Measurements from ENCODE around the gene URB1. TPM values are rescaled to one million over a fixed set of nuclear protein-coding genes. Genes with fewer than 3 reads are reported as not detected.

URB1 gene
- total and polyA plus RNA-seq, 2 of the 8 experiments (the other 6 are each of a cell fraction or from before 2014, with no cell fraction given) = 8.1 to 28.9 TPM

DNA sequence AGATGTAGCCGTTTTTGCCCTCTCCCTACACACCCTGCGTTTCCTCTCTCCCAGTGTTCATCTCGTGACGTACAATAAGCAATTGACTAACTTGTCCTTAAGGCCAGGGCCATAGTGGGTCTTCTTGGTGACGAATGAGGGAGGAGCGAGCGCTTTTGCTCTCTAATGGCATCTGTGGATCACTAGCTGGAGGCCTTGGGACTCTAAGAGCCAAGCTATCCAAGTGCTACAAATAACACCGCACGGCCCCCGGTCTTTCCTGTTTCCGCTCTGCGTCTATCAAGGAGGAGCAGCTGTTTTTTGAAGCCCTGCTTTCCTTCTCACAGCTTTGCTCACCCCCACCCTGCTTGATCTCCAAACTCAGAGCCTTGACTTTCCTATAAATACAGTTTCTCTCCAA lies 44.9 kb upstream of the URB1 start (continued):
- TF ChIP-seq, protein P1, sequence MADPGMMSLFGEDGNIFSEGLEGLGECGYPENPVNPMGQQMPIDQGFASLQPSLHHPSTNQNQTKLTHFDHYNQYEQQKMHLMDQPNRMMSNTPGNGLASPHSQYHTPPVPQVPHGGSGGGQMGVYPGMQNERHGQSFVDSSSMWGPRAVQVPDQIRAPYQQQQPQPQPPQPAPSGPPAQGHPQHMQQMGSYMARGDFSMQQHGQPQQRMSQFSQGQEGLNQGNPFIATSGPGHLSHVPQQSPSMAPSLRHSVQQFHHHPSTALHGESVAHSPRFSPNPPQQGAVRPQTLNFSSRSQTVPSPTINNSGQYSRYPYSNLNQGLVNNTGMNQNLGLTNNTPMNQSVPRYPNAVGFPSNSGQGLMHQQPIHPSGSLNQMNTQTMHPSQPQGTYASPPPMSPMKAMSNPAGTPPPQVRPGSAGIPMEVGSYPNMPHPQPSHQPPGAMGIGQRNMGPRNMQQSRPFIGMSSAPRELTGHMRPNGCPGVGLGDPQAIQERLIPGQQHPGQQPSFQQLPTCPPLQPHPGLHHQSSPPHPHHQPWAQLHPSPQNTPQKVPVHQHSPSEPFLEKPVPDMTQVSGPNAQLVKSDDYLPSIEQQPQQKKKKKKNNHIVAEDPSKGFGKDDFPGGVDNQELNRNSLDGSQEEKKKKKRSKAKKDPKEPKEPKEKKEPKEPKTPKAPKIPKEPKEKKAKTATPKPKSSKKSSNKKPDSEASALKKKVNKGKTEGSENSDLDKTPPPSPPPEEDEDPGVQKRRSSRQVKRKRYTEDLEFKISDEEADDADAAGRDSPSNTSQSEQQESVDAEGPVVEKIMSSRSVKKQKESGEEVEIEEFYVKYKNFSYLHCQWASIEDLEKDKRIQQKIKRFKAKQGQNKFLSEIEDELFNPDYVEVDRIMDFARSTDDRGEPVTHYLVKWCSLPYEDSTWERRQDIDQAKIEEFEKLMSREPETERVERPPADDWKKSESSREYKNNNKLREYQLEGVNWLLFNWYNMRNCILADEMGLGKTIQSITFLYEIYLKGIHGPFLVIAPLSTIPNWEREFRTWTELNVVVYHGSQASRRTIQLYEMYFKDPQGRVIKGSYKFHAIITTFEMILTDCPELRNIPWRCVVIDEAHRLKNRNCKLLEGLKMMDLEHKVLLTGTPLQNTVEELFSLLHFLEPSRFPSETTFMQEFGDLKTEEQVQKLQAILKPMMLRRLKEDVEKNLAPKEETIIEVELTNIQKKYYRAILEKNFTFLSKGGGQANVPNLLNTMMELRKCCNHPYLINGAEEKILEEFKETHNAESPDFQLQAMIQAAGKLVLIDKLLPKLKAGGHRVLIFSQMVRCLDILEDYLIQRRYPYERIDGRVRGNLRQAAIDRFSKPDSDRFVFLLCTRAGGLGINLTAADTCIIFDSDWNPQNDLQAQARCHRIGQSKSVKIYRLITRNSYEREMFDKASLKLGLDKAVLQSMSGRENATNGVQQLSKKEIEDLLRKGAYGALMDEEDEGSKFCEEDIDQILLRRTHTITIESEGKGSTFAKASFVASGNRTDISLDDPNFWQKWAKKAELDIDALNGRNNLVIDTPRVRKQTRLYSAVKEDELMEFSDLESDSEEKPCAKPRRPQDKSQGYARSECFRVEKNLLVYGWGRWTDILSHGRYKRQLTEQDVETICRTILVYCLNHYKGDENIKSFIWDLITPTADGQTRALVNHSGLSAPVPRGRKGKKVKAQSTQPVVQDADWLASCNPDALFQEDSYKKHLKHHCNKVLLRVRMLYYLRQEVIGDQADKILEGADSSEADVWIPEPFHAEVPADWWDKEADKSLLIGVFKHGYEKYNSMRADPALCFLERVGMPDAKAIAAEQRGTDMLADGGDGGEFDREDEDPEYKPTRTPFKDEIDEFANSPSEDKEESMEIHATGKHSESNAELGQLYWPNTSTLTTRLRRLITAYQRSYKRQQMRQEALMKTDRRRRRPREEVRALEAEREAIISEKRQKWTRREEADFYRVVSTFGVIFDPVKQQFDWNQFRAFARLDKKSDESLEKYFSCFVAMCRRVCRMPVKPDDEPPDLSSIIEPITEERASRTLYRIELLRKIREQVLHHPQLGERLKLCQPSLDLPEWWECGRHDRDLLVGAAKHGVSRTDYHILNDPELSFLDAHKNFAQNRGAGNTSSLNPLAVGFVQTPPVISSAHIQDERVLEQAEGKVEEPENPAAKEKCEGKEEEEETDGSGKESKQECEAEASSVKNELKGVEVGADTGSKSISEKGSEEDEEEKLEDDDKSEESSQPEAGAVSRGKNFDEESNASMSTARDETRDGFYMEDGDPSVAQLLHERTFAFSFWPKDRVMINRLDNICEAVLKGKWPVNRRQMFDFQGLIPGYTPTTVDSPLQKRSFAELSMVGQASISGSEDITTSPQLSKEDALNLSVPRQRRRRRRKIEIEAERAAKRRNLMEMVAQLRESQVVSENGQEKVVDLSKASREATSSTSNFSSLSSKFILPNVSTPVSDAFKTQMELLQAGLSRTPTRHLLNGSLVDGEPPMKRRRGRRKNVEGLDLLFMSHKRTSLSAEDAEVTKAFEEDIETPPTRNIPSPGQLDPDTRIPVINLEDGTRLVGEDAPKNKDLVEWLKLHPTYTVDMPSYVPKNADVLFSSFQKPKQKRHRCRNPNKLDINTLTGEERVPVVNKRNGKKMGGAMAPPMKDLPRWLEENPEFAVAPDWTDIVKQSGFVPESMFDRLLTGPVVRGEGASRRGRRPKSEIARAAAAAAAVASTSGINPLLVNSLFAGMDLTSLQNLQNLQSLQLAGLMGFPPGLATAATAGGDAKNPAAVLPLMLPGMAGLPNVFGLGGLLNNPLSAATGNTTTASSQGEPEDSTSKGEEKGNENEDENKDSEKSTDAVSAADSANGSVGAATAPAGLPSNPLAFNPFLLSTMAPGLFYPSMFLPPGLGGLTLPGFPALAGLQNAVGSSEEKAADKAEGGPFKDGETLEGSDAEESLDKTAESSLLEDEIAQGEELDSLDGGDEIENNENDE (IDR thresholded peaks at IDR 0.05; ENCODE audit: insufficient replicate concordance, low read length) = no peak
